ENCODE measurements around the gene MAGEF1.

DNA sequence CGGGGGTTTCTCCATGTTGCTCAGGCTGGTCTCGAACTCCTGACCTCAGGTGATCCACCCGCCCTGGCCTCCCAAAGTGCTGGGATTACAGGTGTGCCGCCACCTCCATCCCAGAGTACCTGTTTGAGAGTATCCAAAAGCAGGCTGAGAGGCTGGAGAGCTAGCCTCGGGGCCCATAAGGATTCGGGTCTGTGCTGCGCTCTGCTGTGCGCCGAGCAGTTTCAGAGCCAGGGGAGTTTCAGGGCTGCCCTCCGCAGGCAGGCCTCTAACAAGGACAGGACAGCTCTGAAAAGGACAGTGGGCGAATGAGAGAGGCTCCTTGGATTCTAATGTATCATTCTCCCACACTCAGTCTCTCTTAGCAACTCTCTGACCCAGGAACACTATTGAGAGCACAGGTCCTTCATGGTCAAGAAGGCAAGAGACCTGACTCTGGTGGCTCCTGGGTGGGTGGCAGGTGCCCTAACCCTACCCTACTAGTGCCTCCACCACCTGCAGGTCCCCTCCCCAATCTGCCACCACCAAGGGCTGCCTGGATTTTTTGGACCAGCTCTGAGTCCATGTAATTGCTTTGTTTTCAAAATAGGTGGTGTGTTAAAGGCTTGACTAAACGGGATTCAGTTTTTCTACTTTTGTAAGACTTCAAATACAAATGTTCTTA is 27.8 kb downstream of the MAGEF1 start:
- no peak for TF ChIP-seq CTCF (IDR thresholded peaks at IDR 0.05; ENCODE audit: low read depth, low read length)
- no peak for TF ChIP-seq EZH2phosphoT487 (IDR thresholded peaks at IDR 0.05; ENCODE audit: low read depth)

All from OCI-LY3 (cell line).